Measurements from ENCODE around the gene ASB3. TPM values are rescaled to one million over a fixed set of nuclear protein-coding genes. Genes with fewer than 3 reads are reported as not detected.

The ASB3 gene
- polyA plus RNA-seq, 2 of the 4 experiments (the other 2 are of a cell fraction), result 13.5 to 35.9 TPM

DNA sequence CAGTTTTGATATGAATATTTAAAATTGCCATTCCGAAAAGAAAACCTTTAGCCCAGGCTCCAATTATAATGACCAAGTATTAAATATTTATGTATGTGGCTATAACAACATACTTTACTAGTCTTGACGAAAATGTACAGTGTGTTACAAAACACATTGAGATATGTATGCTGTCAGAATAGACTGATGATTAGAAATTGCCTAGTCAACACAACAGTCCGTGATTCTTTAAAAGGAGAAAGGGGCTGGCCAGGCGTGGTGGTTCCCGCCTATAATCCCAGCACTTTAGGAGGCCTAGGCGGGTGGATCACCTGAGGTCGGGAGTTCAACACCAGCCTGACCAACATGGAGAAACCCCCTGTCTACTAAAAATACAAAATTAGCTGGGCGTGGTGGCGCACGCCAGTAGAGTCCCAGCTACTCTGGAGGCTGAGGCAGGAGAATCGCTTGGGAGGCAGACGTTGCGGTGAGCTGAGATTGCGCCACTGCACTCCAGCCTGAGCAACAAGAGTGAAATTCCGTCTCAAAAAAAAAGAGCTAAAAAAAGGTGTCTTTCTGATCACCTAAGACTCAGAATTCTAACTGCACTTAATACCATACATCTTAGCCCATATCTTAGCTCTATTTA, 17.3 kb downstream of the ASB3 start:
- ChIA-PET POLR2A (no interaction called here), CTCF (no interaction called here)
- Histone ChIP-seq H3K4me2 (peak overlapping the region; percentile 83), H3K4me1 (peaks cover 24% of the 10 kb centered on the region), H3K27ac (0 out of 6 replicates have a peak overlapping the region, but pooled peaks of 1 of the 2 experiments have one; percentile 17), H3K9me3 (no peaks in the 10 kb centered on the region), H3K4me3 (no peak overlapping the region)
- TF ChIP-seq MYC (IDR thresholded peaks at IDR 0.05; ENCODE audit: borderline replicate concordance, low read length) (no peak), ZC3H11A (IDR thresholded peaks at IDR 0.05) (no peak), EP300 (IDR thresholded peaks at IDR 0.05) (no peak), CHD4 (IDR thresholded peaks at IDR 0.05; ENCODE audit: borderline replicate concordance) (no peak)
- TF ChIP-seq, protein P1, sequence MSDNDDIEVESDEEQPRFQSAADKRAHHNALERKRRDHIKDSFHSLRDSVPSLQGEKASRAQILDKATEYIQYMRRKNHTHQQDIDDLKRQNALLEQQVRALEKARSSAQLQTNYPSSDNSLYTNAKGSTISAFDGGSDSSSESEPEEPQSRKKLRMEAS (IDR thresholded peaks at IDR 0.05), result no peak
- WGBS (ENCODE audit: missing lambda C conversion rate), result 90% methylated on average over 15 of the region's 15 CpGs
- no peak for ATAC-seq
- DNase-seq (ENCODE audit: low read depth in 1 of 2, low spot score in 1 of 2), result no peak
- FAIRE-seq, result no peak

DNA sequence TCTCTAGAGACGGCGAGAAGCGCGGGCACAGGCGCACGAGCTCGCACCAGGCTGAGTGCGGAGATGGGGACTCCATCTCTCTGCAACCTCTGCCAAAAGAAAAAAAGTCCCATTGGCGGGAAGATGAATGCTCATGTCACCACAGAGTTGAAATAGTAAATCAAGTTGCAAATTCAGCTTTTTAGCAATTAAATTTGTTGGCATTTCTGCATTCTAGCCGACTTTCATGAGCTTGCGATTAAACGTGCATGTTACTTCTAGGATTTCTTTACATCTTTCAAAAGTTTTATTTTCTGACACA, 18.6 kb downstream of the ASB3 start:
- Histone ChIP-seq H3K4me3 (peak overlapping the region; percentile 76), H3K4me2 (peak overlapping the region; percentile 83), H3K9me3 (no peaks in the 10 kb centered on the region), H3K4me1 (peaks cover 24% of the 10 kb centered on the region), H3K27ac (peak overlapping the region; percentile 85 to 91)
- under 1% methylated on average over 12 of the region's 12 CpGs for WGBS (ENCODE audit: missing lambda C conversion rate)
- peak in 1 of 2 experiments; percentile 88; a peak in 4 of 6 replicates for ATAC-seq
- ChIA-PET CTCF (interaction anchor here (0.8 to 1.1 kb wide), 2 partner anchors 11 to 679 kb away, joined by 3 read pairs; no protein-coding TSS in a partner anchor), POLR2A (interaction anchor here (0.9 to 2.3 kb wide), 4 partner anchors 8 to 1282 kb away, joined by 3 to 39 read pairs (median 6); partner anchors contain the start of genes ASB3 and ERLEC1)
- TF ChIP-seq POLR2A (IDR thresholded peaks at IDR 0.05; ENCODE audit: low read length) (no peak), MAFK (IDR thresholded peaks at IDR 0.05; ENCODE audit: partially characterized antibody) (peak; percentile 11), SREBF2 (IDR thresholded peaks at IDR 0.05) (no peak), RARB (CRISPR knock-in tag; IDR thresholded peaks at IDR 0.05) (no peak)
- TF ChIP-seq, protein P2, sequence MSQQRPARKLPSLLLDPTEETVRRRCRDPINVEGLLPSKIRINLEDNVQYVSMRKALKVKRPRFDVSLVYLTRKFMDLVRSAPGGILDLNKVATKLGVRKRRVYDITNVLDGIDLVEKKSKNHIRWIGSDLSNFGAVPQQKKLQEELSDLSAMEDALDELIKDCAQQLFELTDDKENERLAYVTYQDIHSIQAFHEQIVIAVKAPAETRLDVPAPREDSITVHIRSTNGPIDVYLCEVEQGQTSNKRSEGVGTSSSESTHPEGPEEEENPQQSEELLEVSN (IDR thresholded peaks at IDR 0.05; ENCODE audit: borderline replicate concordance, low read depth), result peak; percentile 45; the same call in 1 of the 2 replicates
- peak in 1 of 2 experiments; percentile 66 for DNase-seq (ENCODE audit: low read depth in 1 of 2, low spot score in 1 of 2)
- FAIRE-seq, result no peak

DNA sequence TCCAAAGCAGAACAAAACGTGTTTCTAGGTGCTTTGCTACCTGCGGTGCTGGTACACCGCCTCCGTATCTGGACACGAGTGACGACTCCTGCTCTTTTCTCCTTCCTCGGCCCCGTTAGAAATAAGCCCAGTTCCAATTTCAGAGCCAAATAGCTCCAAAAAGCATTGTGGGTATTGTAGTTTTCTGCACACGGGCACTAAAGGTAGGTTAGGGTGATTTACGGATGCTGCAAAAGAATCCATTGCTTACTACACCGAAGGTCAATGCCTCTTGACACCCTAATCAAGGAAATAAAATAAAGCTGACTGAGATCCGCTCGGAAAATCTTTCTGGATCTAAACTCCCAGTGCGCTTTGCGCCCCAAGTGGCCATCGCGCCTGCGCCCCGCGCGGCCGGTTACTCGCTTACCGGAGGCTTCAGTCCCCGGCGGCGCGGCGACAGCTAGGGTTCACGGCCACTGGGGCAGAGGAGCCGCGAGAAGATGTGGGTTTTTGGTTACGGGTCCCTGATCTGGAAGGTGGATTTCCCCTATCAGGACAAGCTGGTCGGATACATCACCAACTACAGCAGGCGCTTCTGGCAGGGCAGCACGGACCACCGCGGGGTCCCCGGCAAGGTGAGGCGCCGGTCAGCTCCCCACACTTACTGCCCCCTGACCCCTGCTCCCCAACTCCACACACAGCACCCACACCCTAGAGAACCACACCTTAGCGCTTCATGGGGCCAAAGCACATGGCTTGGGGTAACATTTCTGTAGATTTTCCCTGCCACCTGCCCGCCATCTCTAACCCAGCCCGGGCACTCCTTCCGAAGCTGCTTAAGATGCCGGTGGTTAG, 19.1 kb downstream of the ASB3 start, which contains the start of gene CHAC2:
Gene CHAC2, plus strand, starts transcription at position 400 of the 837 bp plus-strand sequence. Its CDS starts 83 bp downstream, at position 483.
- POLR2A ChIA-PET, result interaction anchor here (0.9 to 2.3 kb wide), 5 partner anchors 9 to 1282 kb away, joined by 3 to 39 read pairs (median 4); partner anchors contain the start of genes ASB3 and ERLEC1
- peaks cover 24% of the 10 kb centered on the region for H3K4me1 ChIP-seq
- CTCF ChIA-PET, result interaction anchor here (0.8 to 1.1 kb wide), 2 partner anchors 11 to 680 kb away, joined by 3 read pairs; no protein-coding TSS in a partner anchor
- peak; percentile 83 to 91 for DNase-seq (ENCODE audit: low read depth in 1 of 2, low spot score in 1 of 2)
- no peaks in the 10 kb centered on the region for H3K9me3 ChIP-seq
- 2% methylated on average over 44 of the region's 46 CpGs for WGBS (ENCODE audit: missing lambda C conversion rate)
- ATAC-seq, result peak; percentile 96 to 98
- H3K4me3 ChIP-seq, result peak within 1 kb of the TSS; percentile 76
- FAIRE-seq, result no peak
- peak within 1 kb of the TSS; percentile 85 to 91 for H3K27ac ChIP-seq
- H3K4me2 ChIP-seq, result peak within 1 kb of the TSS; percentile 83
- TF ChIP-seq NPAS2 (CRISPR knock-in tag; IDR thresholded peaks at IDR 0.05; ENCODE audit: borderline replicate concordance) (no peak), TFCP2L1 (CRISPR knock-in tag; IDR thresholded peaks at IDR 0.05) (no peak), ZNF302 (CRISPR knock-in tag; IDR thresholded peaks at IDR 0.05) (no peak), ZSCAN20 (CRISPR knock-in tag; IDR thresholded peaks at IDR 0.05) (no peak), KDM1A (IDR thresholded peaks at IDR 0.05; ENCODE audit: low read depth) (peak; percentile 15; the same call in 1 of the 2 replicates), POLR2A (IDR thresholded peaks at IDR 0.05; ENCODE audit: low read length) (peak; percentile 89), ZFP36 (IDR thresholded peaks at IDR 0.05; ENCODE audit: borderline replicate concordance, partially characterized antibody) (no peak), EP300 (IDR thresholded peaks at IDR 0.05) (no peak), SREBF2 (IDR thresholded peaks at IDR 0.05) (no peak), KDM5A (IDR thresholded peaks at IDR 0.05) (0 out of 2 replicates have a peak, but pooled peaks have one; percentile 22), MAFK (IDR thresholded peaks at IDR 0.05; ENCODE audit: partially characterized antibody) (no peak), HDAC2 (IDR thresholded peaks at IDR 0.05) (no peak), FOSB (CRISPR knock-in tag; IDR thresholded peaks at IDR 0.05) (no peak), EHF (CRISPR knock-in tag; IDR thresholded peaks at IDR 0.05) (no peak), ZC3H11A (IDR thresholded peaks at IDR 0.05) (no peak), PHF8 (IDR thresholded peaks at IDR 0.05; ENCODE audit: borderline replicate concordance, low read depth) (peak; percentile 72), POLR2AphosphoS2 (conservative IDR thresholded peaks at IDR 0.05; ENCODE audit: low read length) (no peak)
- TF ChIP-seq, protein P3, sequence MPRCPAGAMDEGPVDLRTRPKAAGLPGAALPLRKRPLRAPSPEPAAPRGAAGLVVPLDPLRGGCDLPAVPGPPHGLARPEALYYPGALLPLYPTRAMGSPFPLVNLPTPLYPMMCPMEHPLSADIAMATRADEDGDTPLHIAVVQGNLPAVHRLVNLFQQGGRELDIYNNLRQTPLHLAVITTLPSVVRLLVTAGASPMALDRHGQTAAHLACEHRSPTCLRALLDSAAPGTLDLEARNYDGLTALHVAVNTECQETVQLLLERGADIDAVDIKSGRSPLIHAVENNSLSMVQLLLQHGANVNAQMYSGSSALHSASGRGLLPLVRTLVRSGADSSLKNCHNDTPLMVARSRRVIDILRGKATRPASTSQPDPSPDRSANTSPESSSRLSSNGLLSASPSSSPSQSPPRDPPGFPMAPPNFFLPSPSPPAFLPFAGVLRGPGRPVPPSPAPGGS (IDR thresholded peaks at IDR 0.05), result 0 out of 3 replicates have a peak, but pooled peaks have one; percentile 50
- TF ChIP-seq, protein P2 (IDR thresholded peaks at IDR 0.05; ENCODE audit: borderline replicate concordance, low read depth), result no peak
- TF ChIP-seq, protein P4, sequence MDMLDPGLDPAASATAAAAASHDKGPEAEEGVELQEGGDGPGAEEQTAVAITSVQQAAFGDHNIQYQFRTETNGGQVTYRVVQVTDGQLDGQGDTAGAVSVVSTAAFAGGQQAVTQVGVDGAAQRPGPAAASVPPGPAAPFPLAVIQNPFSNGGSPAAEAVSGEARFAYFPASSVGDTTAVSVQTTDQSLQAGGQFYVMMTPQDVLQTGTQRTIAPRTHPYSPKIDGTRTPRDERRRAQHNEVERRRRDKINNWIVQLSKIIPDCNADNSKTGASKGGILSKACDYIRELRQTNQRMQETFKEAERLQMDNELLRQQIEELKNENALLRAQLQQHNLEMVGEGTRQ (IDR thresholded peaks at IDR 0.05), result no peak
- TF ChIP-seq, protein P5, sequence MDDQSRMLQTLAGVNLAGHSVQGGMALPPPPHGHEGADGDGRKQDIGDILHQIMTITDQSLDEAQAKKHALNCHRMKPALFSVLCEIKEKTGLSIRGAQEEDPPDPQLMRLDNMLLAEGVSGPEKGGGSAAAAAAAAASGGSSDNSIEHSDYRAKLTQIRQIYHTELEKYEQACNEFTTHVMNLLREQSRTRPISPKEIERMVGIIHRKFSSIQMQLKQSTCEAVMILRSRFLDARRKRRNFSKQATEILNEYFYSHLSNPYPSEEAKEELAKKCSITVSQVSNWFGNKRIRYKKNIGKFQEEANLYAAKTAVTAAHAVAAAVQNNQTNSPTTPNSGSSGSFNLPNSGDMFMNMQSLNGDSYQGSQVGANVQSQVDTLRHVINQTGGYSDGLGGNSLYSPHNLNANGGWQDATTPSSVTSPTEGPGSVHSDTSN (IDR thresholded peaks at IDR 0.05), result 0 out of 2 replicates have a peak, but pooled peaks have one; percentile 30
- TF ChIP-seq, protein P1 (IDR thresholded peaks at IDR 0.05), result peak; percentile 71
